GM19239 (cell line): ENCODE measurements around the gene AHNAK.

Experiments used
- DNase-seq: peaks from one replicate; pipeline ENCODE4 v3.0.0; 2011; ENCODE audit warnings: low spot score; ENCODE audit not compliant: insufficient read length
- FAIRE-seq: peaks from 2 replicates; lab custom pipeline; 2011; peaks lifted over from hg19 to GRCh38; lab: Jason Lieb, UNC

Gene AHNAK

GRCh38 chr11:62536301-62536957, 10.2 kb downstream of the AHNAK start:
- FAIRE-seq (no peak), DNase-seq (no peak)

- no peak for DNase-seq
- FAIRE-seq: no peak
Observed at GRCh38 chr11:62535802-62536201, 10.8 kb downstream of the AHNAK start.

GRCh38 chr11:62534779-62535545, 11.6 kb downstream of the AHNAK start:
- no peak for DNase-seq
- no peak for FAIRE-seq

- FAIRE-seq: no peak
- DNase-seq: no peak
Observed at GRCh38 chr11:62532096-62532495, 14.5 kb downstream of the AHNAK start.

- FAIRE-seq: no peak
Observed at GRCh38 chr11:62516736-62517371, 29.8 kb downstream of the AHNAK start.

GRCh38 chr11:62514151-62514550, 32.5 kb downstream of the AHNAK start:
- no peak for FAIRE-seq
- DNase-seq: no peak

More at GRCh38 chr11:62516736-62517371, 29.8 kb downstream of the AHNAK start:
- no peak for DNase-seq

- no peak for DNase-seq
- FAIRE-seq: no peak
Observed at GRCh38 chr11:62513626-62514025, 33.0 kb downstream of the AHNAK start.

GRCh38 chr11:62512961-62513360, 33.6 kb downstream of the AHNAK start:
- DNase-seq (no peak), FAIRE-seq (no peak)

GRCh38 chr11:62508336-62509058, 38.1 kb downstream of the AHNAK start:
- no peak for DNase-seq
- FAIRE-seq: no peak

- no peak for DNase-seq
- no peak for FAIRE-seq
Observed at GRCh38 chr11:62507125-62507422, 39.5 kb downstream of the AHNAK start.

- DNase-seq (no peak), FAIRE-seq (no peak)
Observed at GRCh38 chr11:62506413-62507124, 40.0 kb downstream of the AHNAK start.

GRCh38 chr11:62505440-62506091, 41.0 kb downstream of the AHNAK start:
- DNase-seq (no peak), FAIRE-seq (no peak)

GRCh38 chr11:62505059-62505439, 41.6 kb downstream of the AHNAK start:
- DNase-seq (no peak), FAIRE-seq (no peak)

GRCh38 chr11:62504158-62504973, 42.2 kb downstream of the AHNAK start:
- FAIRE-seq (no peak), DNase-seq (no peak)

GRCh38 chr11:62502030-62502730, 44.4 kb downstream of the AHNAK start:
- DNase-seq (no peak), FAIRE-seq (no peak)

GRCh38 chr11:62501432-62501891, 45.1 kb downstream of the AHNAK start:
- DNase-seq (no peak), FAIRE-seq (no peak)

GRCh38 chr11:62500650-62501030, 46.0 kb downstream of the AHNAK start:
- DNase-seq (no peak), FAIRE-seq (no peak)

- FAIRE-seq (no peak), DNase-seq (no peak)
Observed at GRCh38 chr11:62499944-62500649, 46.5 kb downstream of the AHNAK start.
